Transverse colon (tissue), 4 donors: ENCODE measurements around the gene SDHAF4.

Experiments
- CTCF ChIP-seq, 5 experiments: fragments of 200-600 bp in 3 of 5; fragments of 450-650 bp in 2 of 5; sonication (generic) in 3 of 5; IDR thresholded peaks; 1 replicate in 2 of 5; 2 replicates in 3 of 5; pipeline ENCODE4 v1.5.1; 2016 to 2017; ENCODE audit warnings: antibody characterized with exemption in 5 of 5, inconsistent platforms in 3 of 5, mild to moderate bottlenecking in 2 of 5, moderate library complexity in 1 of 5
- EP300 ChIP-seq: sonication (generic); formaldehyde crosslinking; IDR thresholded peaks from one replicate; pipeline ENCODE4 v1.6.1; 2017; ENCODE audit warnings: antibody characterized with exemption, low read depth
- POLR2A ChIP-seq: fragments of 450-650 bp; IDR thresholded peaks from one replicate; pipeline ENCODE4 v1.6.1; 2016; ENCODE audit warnings: antibody characterized with exemption, mild to moderate bottlenecking, moderate library complexity
- POLR2AphosphoS5 ChIP-seq, 3 donors: sonication (generic); formaldehyde crosslinking; IDR thresholded peaks; one replicate each; pipeline ENCODE4 v1.6.1; 2016; ENCODE audit warnings: antibody characterized with exemption in 3 of 3

DNA sequence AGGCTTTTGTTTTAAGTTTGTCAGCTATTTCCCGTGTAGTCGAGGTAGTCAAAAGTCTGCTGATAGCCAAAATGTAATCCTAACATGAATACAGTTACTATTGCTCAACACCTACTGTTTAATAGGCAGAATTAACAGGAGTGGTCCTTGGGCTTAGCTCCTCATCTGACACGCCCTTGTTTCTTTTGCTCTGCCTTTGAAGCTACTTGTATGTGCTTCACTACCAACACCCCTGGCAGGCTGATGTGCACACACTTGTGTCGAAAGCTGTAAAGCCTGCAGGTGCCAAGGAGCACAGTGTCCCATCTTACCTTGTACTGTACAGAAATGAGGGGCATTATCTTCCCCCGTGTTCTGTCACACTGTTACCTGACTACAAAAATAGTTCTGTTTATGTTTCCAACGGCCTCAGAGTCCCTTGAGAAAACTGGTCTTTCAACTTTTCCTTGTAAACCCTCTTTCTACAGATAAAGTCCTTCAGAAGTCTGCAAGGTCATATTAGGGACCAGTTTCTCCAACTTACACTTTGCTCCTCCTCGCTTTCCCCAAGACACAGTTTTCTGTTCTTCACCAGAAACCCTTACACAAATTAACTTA lies 9.3 kb downstream of the SDHAF4 start:
- no peak for TF ChIP-seq POLR2A
- TF ChIP-seq POLR2AphosphoS5 (IDR thresholded peaks at IDR 0.05) = no peak
- TF ChIP-seq CTCF (IDR thresholded peaks at IDR 0.05) = no peak
- no peak for TF ChIP-seq EP300
